Measurements from ENCODE around the gene ZNF496.

ZNF496 gene

GRCh38 chr1:247360991-247361731, 29.5 kb upstream of the ZNF496 start:
- Histone ChIP-seq H3K79me2 (ENCODE audit: control insufficient read depth, insufficient read depth, low read length, poor library complexity) (no peaks in the 10 kb centered on the region), H2BK120ac (ENCODE audit: insufficient read depth, low read length, poor library complexity) (no peak overlapping the region), H3K27ac (ENCODE audit: low read depth, low read length) (no peak overlapping the region), H3K18ac (ENCODE audit: low read length) (no peak overlapping the region), H4K91ac (ENCODE audit: low read depth, low read length) (no peak overlapping the region), H4K8ac (ENCODE audit: low read depth, low read length) (no peak overlapping the region), H3K4ac (ENCODE audit: low read depth, low read length) (no peak overlapping the region), H3K36me3 (ENCODE audit: control insufficient read depth in 1 of 2, insufficient read depth in 2 of 2, low read length in 2 of 2) (no peaks in the 10 kb centered on the region), H4K12ac (ENCODE audit: low read depth, low read length) (no peak overlapping the region), H3K79me1 (ENCODE audit: low read length) (no peaks in the 10 kb centered on the region), H3K9ac (ENCODE audit: low read length) (no peak overlapping the region), H2AFZ (ENCODE audit: insufficient read depth, low read length, poor library complexity) (no peak overlapping the region), H3K23ac (ENCODE audit: low read length) (no peak overlapping the region), H3K4me2 (ENCODE audit: low read length) (no peak overlapping the region), H2AK5ac (ENCODE audit: low read length) (no peak overlapping the region), H3K9me3 (ENCODE audit: insufficient read depth, low read depth, low read length) (peaks cover 1% of the 10 kb centered on the region), H2BK12ac (ENCODE audit: low read length) (no peak overlapping the region), H3K14ac (ENCODE audit: low read length) (no peak overlapping the region), H3K4me3 (ENCODE audit: low read depth, low read length) (no peak overlapping the region), H2BK5ac (ENCODE audit: low read depth, low read length, poor library complexity) (no peak overlapping the region), H3K4me1 (ENCODE audit: control insufficient read depth in 1 of 2, insufficient read depth in 2 of 2, low read length in 2 of 2) (peaks cover 0 to 2% of the 10 kb centered on the region in 2 experiments), H3K27me3 (ENCODE audit: insufficient read depth, low read length) (no peaks in the 10 kb centered on the region)
- no CpG with 5 or more reads among the region's 11 CpGs for WGBS (ENCODE audit: extremely low coverage, insufficient coverage, insufficient read length)
- peak in 1 of 2 donors; percentile 33 for DNase-seq

- H4K91ac ChIP-seq (ENCODE audit: low read depth, low read length): no peak overlapping the region
- H2BK120ac ChIP-seq (ENCODE audit: insufficient read depth, low read length, poor library complexity): no peak overlapping the region
- no peak overlapping the region for H2AK5ac ChIP-seq (ENCODE audit: low read length)
- no peak overlapping the region for H4K8ac ChIP-seq (ENCODE audit: low read depth, low read length)
- peaks cover 1% of the 10 kb centered on the region for H3K9me3 ChIP-seq (ENCODE audit: insufficient read depth, low read depth, low read length)
- no peak overlapping the region for H3K23ac ChIP-seq (ENCODE audit: low read length)
- H3K27ac ChIP-seq (ENCODE audit: low read depth, low read length): no peak overlapping the region
- H3K9ac ChIP-seq (ENCODE audit: low read length): no peak overlapping the region
- H3K36me3 ChIP-seq (ENCODE audit: control insufficient read depth in 1 of 2, insufficient read depth in 2 of 2, low read length in 2 of 2): no peaks in the 10 kb centered on the region
- no peak overlapping the region for H4K12ac ChIP-seq (ENCODE audit: low read depth, low read length)
- no peaks in the 10 kb centered on the region for H3K79me2 ChIP-seq (ENCODE audit: control insufficient read depth, insufficient read depth, low read length, poor library complexity)
- no peaks in the 10 kb centered on the region for H3K27me3 ChIP-seq (ENCODE audit: insufficient read depth, low read length)
- H2BK12ac ChIP-seq (ENCODE audit: low read length): no peak overlapping the region
- H3K79me1 ChIP-seq (ENCODE audit: low read length): no peaks in the 10 kb centered on the region
- no peak overlapping the region for H3K14ac ChIP-seq (ENCODE audit: low read length)
- H2BK5ac ChIP-seq (ENCODE audit: low read depth, low read length, poor library complexity): no peak overlapping the region
- H3K4me1 ChIP-seq (ENCODE audit: control insufficient read depth in 1 of 2, insufficient read depth in 2 of 2, low read length in 2 of 2): peaks cover 0 to 2% of the 10 kb centered on the region in 2 experiments
- no peak overlapping the region for H3K4me2 ChIP-seq (ENCODE audit: low read length)
- no peak overlapping the region for H3K4ac ChIP-seq (ENCODE audit: low read depth, low read length)
- DNase-seq: no peak
- H3K4me3 ChIP-seq (ENCODE audit: low read depth, low read length): no peak overlapping the region
- no peak overlapping the region for H3K18ac ChIP-seq (ENCODE audit: low read length)
- no peak overlapping the region for H2AFZ ChIP-seq (ENCODE audit: insufficient read depth, low read length, poor library complexity)
- WGBS (ENCODE audit: extremely low coverage, insufficient coverage, insufficient read length): 100% methylated on average over 3 of the region's 13 CpGs
Measured at GRCh38 chr1:247360116-247360898, 28.6 kb upstream of the ZNF496 start.

GRCh38 chr1:247359559-247359958, 27.9 kb upstream of the ZNF496 start:
- H4K8ac ChIP-seq (ENCODE audit: low read depth, low read length): no peak overlapping the region
- no peaks in the 10 kb centered on the region for H3K27me3 ChIP-seq (ENCODE audit: insufficient read depth, low read length)
- no peak overlapping the region for H2BK120ac ChIP-seq (ENCODE audit: insufficient read depth, low read length, poor library complexity)
- H4K12ac ChIP-seq (ENCODE audit: low read depth, low read length): no peak overlapping the region
- WGBS (ENCODE audit: extremely low coverage, insufficient coverage, insufficient read length): no CpG with 5 or more reads among the region's 6 CpGs
- no peak overlapping the region for H2AK5ac ChIP-seq (ENCODE audit: low read length)
- no peak overlapping the region for H3K23ac ChIP-seq (ENCODE audit: low read length)
- H3K14ac ChIP-seq (ENCODE audit: low read length): no peak overlapping the region
- peaks cover 0 to 2% of the 10 kb centered on the region in 2 experiments for H3K4me1 ChIP-seq (ENCODE audit: control insufficient read depth in 1 of 2, insufficient read depth in 2 of 2, low read length in 2 of 2)
- no peak overlapping the region for H3K4ac ChIP-seq (ENCODE audit: low read depth, low read length)
- H2BK12ac ChIP-seq (ENCODE audit: low read length): no peak overlapping the region
- H3K9ac ChIP-seq (ENCODE audit: low read length): no peak overlapping the region
- H3K79me2 ChIP-seq (ENCODE audit: control insufficient read depth, insufficient read depth, low read length, poor library complexity): no peaks in the 10 kb centered on the region
- H2AFZ ChIP-seq (ENCODE audit: insufficient read depth, low read length, poor library complexity): no peak overlapping the region
- no peak overlapping the region for H2BK5ac ChIP-seq (ENCODE audit: low read depth, low read length, poor library complexity)
- H3K79me1 ChIP-seq (ENCODE audit: low read length): no peaks in the 10 kb centered on the region
- H3K18ac ChIP-seq (ENCODE audit: low read length): no peak overlapping the region
- H3K4me3 ChIP-seq (ENCODE audit: low read depth, low read length): no peak overlapping the region
- H3K27ac ChIP-seq (ENCODE audit: low read depth, low read length): no peak overlapping the region
- no peak overlapping the region for H3K4me2 ChIP-seq (ENCODE audit: low read length)
- DNase-seq: no peak
- no peaks in the 10 kb centered on the region for H3K9me3 ChIP-seq (ENCODE audit: insufficient read depth, low read depth, low read length)
- no peak overlapping the region for H4K91ac ChIP-seq (ENCODE audit: low read depth, low read length)
- H3K36me3 ChIP-seq (ENCODE audit: control insufficient read depth in 1 of 2, insufficient read depth in 2 of 2, low read length in 2 of 2): no peaks in the 10 kb centered on the region

GRCh38 chr1:247358920-247359319, 27.3 kb upstream of the ZNF496 start:
- no peak overlapping the region for H2BK12ac ChIP-seq (ENCODE audit: low read length)
- no peak overlapping the region for H3K4me3 ChIP-seq (ENCODE audit: low read depth, low read length)
- peak; percentile 48 to 71 for DNase-seq
- H4K12ac ChIP-seq (ENCODE audit: low read depth, low read length): no peak overlapping the region
- H2BK5ac ChIP-seq (ENCODE audit: low read depth, low read length, poor library complexity): no peak overlapping the region
- no peaks in the 10 kb centered on the region for H3K27me3 ChIP-seq (ENCODE audit: insufficient read depth, low read length)
- H3K4ac ChIP-seq (ENCODE audit: low read depth, low read length): no peak overlapping the region
- no peaks in the 10 kb centered on the region for H3K9me3 ChIP-seq (ENCODE audit: insufficient read depth, low read depth, low read length)
- no peak overlapping the region for H3K18ac ChIP-seq (ENCODE audit: low read length)
- no peaks in the 10 kb centered on the region for H3K36me3 ChIP-seq (ENCODE audit: control insufficient read depth in 1 of 2, insufficient read depth in 2 of 2, low read length in 2 of 2)
- no peaks in the 10 kb centered on the region for H3K79me2 ChIP-seq (ENCODE audit: control insufficient read depth, insufficient read depth, low read length, poor library complexity)
- H4K91ac ChIP-seq (ENCODE audit: low read depth, low read length): no peak overlapping the region
- no CpG with 5 or more reads among the region's 5 CpGs for WGBS (ENCODE audit: extremely low coverage, insufficient coverage, insufficient read length)
- H3K14ac ChIP-seq (ENCODE audit: low read length): no peak overlapping the region
- no peak overlapping the region for H2BK120ac ChIP-seq (ENCODE audit: insufficient read depth, low read length, poor library complexity)
- no peak overlapping the region for H3K27ac ChIP-seq (ENCODE audit: low read depth, low read length)
- H3K23ac ChIP-seq (ENCODE audit: low read length): no peak overlapping the region
- no peak overlapping the region for H3K4me2 ChIP-seq (ENCODE audit: low read length)
- H2AFZ ChIP-seq (ENCODE audit: insufficient read depth, low read length, poor library complexity): no peak overlapping the region
- H3K79me1 ChIP-seq (ENCODE audit: low read length): no peaks in the 10 kb centered on the region
- H3K9ac ChIP-seq (ENCODE audit: low read length): no peak overlapping the region
- no peak overlapping the region for H4K8ac ChIP-seq (ENCODE audit: low read depth, low read length)
- no peak overlapping the region for H2AK5ac ChIP-seq (ENCODE audit: low read length)
- peaks cover 0 to 2% of the 10 kb centered on the region in 2 experiments for H3K4me1 ChIP-seq (ENCODE audit: control insufficient read depth in 1 of 2, insufficient read depth in 2 of 2, low read length in 2 of 2)

Data from trophoblast cell (in vitro differentiated cells and primary cell).